GM18870 (cell line): ENCODE measurements around the gene EEF2.
"Not testable (repeated sequence)": the region's sequence is repeated elsewhere in the genome, so short reads cannot be mapped to it uniquely, and the experiment has no call there.

ENCODE experiments used
- ATAC-seq: cut with Tn5 transposase; IDR thresholded peaks from one replicate; pipeline ENCODE4 v1.9.1; 2021; ENCODE audit warnings: moderate library complexity; ENCODE audit not compliant: unreplicated experiment

EEF2 gene

DNA sequence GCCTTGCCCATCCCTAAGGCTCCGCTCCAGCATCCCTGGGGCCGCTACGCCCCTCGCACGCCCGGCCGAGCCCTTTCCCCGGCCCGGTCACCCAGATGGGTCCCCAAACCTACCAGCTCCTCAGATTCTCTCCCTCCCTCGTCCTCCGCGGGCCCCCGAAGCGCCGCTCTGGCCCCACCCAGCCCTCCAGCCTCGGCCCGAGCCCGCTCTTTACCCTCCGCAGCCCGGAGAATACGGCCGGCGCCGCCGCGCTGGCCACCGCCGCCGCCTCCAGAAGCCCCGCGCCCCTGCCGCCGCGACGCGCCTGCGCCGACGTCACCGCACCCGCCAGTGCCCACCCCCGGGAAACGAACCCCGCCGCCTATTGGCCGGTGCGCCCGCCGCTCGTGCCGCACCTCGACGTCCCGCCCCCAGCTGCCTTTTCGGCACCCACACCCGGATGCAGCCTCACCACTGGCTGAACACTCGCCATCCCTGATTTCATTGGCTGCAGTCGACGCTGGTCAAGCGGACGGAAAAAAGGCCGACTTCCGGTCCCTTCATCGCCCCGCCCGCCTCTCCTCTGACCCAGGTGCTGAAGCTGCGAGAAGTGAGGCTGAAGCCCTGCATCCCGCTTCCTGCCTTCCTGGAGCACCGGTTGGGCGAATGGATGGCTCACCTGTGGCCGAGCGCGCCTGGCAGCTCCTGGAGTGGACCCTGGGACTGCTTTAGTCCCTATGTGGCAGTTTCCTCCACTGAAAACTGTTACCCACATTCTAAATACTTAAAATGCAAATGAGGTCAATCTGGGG is 14.3 kb downstream of the EEF2 start, which contains the start of gene DAPK3:
Gene DAPK3 (minus strand): TSS at position 292 of the 791 bp plus-strand sequence. CDS start 1,364 bp downstream, outside the sequence.
- ATAC-seq, result peak; percentile 72

DNA sequence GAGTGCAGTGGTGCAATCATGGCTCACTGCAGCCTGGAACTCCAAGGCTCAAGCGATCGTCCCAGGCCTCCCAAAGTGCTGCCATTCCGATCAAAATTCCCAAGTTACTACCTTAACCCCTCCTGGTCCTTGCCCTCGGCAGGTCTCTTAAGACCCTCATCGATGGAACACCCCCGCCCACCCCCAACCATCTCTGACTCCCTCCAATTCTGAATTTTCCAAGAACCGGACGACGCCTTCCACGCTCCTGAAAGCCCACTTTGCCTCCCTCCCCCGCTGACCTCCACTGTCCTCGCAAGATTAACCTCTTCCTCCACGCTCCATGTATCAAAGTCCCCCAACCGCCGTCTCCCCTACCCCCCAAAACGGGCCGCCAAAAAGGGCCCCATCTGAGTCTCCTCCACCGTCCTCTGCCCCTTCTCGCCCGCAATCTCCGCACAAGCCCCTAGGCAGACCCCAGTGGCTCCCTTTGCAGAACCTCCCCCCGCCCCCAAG is 14.9 kb downstream of the EEF2 start:
- ATAC-seq, result no peak

DNA sequence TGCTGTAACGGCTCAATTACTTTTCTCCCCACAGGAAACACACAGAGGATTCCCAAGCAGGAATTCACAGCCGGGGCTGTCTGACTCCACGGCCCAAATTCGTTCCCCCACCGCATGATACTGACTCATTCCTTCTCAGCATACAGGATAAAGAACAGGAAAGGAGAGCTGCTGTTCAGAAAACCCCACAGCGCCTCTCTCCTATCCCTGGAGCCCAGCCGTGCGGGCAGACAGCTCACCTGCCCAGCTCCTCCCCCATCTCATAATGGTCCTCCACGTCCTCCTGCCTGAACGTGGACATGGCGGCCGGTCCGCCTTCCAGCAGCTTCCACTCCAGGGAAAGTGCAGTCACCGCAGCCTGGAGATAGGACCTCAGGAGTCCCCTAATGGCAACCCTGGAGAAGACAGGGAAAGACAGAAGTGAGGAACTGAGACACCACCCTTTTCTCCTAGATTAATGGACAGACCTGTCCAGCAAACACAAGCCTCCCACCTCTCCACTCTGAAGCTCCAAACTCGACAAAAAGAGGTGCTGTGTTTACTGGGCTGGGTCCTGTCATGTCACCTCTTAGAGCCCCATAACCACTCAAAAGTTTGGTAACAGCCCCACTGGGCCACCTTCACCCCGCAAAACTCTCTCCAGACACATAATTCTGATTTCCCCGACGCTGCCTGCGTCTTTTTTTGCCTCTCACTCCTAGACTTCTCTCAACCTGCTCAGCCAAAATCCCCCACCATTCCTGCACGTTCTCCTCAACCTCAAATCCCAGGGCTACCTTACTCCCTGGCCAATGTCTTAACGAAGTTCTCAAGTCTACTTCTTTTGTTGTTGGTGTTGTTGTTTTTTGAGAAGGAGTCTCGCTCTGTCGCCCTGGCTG is 15.6 kb downstream of the EEF2 start:
- no peak for ATAC-seq

DNA sequence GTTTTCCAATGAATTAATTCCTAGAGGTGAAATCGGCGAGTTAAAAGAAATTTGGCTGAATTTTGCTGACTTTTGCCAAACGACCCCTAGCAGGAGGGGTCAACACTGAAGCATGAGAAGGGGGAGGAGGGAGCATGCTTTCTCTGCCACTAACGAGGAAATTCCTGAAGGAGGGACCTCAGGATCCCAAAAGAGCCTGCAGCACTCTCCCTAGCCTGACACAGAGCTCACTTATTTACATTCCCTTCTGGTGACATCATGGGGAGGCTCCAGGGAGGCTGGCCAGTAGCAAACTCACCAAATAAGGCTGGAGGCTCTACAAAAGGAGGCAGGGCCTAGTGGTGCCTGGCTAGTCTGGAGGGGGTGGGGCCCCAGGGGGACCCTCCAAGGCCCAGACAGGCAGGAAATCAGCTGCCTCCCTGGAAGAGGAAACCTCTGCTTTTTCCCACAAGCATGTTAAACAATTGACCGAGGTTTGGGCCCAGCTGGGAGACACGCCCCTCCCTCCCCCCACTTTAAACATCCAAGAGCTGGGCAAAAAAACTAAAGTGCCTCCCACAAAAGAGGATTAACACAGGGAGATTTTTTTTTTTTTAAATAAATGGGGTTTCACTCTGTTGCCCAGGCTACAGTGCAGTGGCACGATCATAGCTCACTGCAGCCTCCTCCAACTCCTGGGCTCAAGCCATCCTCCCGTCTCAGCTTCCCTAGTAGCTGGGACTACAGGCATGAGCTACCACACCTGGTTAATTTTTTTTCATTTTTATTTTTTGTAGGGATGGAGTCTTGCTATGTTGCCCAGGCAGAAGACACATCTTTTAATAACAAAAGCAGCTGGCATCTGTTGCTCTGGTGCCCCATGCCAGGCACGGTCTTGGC is 16.5 kb downstream of the EEF2 start:
- no peak for ATAC-seq

DNA sequence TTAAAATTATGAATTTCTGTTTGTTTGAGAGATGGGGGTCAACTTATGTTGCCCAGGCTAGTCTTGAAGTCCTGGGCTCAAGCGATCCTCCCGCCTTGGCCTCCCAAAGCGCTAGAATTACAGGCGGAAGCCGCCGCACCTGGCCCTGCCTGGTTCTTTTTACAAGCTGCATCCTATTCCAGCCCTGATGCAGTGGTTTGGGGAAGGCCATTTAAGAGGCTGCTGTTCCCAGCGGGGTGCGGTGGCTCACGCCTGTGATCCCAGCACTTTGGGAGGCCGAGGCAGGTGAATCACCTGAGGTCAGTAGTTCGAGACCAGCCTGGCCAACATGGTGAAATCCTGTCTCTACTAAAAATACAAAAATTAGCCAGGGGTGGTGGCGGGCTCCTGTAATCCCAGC is 17.3 kb downstream of the EEF2 start:
- not testable (repeated sequence) for ATAC-seq

DNA sequence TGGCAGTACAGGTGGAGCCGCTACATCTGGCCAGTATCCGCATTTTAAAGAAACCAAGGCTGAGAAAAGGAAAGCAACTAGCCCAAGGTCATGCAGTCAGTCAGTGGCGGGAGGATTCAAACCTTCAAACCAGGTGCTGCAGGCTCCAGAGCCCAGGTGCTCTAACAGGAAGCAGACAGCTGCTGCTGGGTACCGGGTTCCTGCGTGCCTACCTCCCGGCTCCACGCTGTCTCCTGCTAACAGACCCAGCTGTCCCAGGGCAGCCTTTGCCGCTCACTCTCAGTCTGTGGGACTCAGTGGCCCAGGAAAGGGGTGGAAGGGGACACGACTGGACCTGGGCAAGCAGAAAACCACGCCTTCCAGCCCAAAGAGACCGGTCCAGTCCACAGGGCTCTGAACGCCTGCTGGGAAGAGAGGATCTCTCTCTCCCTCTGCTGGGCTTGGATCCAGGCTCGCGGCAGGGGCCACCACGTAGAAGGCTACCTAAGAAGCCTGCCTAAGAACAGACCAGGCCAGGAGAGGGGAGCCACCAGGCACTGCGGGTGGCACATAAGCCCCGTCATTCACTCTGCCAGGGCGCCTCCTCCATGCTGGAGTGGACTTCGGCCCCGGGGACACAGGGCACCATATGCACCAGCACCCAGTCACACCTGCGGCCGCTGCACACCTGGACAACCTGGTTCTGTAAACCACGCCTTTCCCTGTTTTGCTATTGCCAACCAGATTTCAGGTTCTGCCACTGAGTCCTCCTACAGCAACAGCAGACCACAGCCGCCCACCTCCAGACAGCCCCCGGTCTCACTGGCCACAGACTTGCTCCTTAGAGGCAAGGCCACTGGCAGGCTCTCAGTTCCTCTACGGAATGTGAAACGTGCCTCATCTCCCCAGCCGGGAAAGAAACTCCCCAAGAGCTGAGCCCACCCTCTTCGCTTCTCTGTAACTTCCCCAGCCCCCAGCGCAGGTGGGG is 18.9 kb downstream of the EEF2 start:
- no peak for ATAC-seq

DNA sequence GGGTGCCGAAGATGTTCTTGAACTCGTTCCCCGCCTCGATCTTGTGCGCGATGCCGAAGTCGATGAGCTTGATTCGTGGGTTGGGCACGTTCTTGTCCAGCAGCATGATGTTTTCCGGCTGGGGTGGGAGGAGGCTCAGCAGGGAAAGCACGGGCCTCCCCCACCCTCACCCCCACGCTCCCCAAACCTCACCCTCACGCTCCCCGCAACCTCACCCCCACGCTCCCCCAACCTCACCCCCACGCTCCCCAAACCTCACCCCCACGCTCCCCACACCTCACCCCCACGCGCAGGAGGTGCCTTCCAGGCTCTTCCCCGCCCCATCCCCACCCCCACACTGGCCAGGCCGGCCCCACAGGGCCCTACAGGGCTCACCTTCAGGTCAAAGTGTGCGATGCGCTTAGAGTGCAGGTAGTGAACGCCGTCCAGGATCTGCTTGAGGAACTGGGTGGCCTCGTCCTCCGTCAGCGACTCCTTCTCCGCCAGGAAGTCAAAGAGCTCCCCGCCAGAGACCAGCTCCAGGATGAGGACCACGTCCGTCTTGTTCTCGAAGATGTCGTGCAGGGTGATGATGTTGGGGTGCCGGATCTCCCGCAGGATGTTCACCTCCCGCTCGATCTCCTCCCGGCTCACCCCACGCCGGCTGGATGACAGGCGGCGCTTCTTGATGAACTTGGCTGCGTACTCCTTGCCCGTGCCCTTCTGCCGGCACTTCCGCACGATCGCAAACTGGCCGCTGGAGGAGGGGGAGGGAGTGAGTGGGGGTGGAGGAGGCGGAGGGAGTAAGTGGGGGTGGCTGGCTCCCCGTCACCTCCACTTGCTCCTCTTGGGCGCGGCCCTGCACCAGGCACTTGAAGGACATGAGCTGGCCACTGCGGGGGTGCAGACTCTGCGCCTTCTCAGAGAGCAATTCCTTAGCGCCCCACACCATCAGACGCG is 20.7 kb downstream of the EEF2 start:
- ATAC-seq, result no peak

DNA sequence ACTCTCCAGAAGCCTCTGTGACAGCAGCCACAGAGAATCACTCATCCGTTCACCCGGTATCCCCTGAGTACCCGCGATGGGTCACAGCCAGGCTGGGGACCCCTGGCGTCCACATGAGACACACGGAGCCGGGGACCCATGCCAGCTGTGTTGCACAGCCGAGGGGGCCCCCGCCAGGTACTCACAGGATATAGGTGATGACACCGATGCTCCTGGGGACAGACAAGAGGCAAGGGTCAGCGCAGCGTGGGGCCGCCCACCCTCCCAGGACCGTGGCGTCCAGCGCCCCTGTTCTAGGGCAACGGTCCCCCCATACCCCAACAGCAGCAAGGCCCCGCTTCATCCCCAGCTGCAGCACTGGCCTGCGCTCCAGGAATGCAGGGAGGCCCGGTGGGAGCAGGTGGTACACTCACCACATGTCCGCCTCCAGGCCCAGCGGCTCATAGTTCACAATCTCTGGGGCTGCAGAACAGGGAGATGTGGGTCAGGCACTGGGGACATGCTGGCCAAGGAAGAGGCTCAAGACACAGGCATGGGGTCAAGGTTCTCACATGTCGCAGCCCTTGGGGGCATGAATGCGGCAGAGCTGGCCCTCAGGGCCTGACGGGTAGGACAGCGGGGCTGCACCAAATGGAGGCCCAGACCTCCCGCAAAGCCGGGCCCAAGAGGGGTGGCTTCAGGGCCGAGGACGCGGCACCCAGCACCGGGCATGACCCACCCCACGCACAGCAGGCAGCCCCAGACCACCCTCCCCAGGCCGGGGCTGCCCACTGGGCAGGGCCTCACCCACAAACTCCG is 21.6 kb downstream of the EEF2 start:
- ATAC-seq, result no peak

DNA sequence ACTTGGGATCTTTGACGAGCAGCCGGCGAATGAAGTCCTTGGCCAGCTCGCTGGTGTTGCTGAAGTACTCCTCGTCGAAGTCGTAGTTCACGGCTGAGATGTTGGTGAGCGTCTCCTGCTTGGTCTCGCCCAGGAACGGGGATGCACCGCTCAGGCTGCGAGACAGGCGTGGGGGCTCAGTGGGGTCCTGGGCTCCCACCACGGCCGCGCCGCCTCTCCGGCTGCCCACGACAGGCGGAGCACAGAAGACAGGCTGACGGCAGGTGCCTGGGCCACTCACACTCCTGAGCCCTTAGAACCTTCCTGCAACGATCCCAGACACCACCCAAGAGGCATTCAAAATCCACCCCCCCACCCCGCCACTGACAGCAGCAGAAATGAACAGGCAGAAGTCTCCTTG is 24.3 kb downstream of the EEF2 start:
- no peak for ATAC-seq

DNA sequence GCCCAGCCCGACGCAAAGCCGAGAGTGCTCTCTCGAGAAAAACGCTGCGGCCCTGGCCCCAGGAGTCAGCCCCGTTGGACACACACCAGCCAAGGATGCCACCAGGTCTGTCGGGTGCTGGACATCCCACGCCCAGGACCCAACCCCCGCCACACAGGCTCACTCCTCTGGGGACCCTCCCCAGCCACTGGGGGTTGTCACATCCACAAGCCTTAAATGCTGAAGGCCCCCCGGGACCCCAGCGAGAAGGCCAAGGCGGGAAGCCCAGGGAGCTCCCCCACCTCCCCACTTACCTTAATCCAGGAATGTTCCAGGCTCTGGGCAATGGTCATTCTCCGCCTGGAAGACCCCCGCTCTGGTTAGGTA is 25.5 kb downstream of the EEF2 start:
- ATAC-seq, result no peak

DNA sequence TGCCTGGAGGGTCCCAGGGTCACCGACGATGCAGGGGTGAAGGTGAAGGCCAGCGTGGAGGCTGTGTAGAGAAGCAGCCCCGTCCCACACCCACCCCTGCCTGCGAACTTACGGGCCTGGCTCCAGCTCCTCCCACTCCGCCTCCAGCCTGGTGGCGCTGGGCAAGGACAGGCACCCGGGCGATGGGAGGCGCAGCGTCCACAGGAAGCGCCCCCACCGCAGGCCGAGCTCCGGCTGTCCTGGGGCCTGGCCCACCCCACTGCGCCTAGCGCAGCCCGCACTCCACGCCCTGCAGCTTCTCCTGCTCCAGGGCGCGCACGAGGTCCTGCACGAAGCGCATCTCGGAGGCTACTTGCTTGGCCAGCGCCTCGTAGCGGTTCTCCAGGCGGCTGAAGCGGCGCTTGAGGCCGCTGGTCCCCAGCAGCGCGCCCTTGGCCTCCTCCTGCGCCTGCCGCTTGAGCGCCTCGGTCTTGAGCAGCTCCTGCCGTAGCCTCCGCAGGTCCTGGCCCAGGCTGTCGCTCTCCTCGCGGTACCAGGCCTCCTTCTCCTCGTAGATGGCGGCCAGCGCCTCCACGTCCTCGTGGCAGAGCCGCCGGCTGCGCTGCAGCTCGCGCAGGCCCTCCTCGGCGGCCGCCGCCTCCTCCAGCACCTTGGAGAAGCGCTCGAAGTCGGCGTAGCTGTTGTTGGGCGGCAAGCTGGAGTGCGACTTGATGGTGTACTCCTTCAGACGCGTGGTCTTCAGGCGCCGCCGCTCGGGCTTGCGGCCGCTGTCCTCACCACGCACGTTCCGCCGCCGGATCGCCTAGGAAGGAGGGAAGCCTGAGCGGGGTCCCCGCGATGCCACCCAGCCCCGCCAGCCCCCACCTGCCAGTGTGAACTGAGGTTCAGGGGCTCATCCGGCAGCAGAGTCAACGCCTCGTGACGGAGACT is 26.2 kb downstream of the EEF2 start:
- ATAC-seq, result no peak

DNA sequence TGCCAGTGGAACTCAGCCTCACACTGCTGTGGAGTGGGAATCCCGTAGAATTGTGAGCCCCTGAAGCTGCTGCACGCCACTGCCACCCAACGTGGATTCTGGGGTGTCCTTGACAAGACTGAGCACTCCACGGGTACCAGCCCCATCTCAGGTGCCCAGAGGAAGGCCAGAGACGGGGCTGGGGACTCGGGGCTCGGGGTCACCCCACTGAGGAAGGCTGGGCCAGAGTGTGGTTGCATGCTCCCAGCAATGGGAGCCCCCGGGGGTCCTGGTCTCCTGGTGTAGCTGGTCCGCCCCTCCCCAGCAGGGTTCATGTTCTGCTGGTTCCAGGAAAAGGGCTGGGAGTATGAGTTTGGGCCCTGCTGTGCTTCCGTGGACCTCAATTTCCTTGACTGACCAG is 29.6 kb downstream of the EEF2 start:
- ATAC-seq, result no peak

DNA sequence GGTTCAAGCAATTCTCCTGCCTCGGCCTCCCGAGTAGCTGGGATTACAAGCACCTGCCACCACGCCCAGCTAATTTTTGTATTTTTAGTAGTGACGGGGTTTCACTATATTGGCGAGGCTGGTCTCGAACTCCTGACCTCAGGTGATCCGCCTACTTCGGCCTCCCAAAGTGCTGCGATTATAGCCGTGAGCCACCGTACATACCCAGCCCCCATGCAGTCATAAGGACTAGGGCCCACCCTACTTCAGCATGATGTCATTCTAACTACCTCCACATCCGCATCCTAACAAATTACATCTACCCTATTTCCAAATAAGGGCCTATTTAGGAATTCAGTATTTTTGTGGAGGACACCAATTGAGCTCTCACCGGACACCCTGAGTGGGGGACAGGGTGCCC is 30.0 kb downstream of the EEF2 start:
- ATAC-seq, result not testable (repeated sequence)

DNA sequence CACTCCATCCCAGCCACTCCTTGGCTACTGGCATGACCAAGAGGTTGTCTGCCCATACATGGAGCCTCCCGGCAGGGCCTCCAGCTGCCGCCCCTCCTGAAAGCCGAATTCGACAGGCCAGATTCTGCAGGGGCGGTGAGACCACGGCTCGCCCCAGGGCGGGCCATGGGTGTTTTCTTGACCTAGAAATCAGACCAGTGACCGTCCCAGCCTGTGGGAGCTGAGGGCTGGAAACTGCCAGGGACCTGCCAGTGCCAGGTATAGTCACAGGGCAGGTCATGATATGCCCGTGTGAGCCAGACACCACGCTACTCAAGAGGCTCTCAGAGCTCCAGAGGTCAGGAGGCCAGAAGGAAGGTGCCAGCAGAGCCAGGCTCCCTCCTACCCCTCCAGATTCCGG is 31.2 kb downstream of the EEF2 start:
- no peak for ATAC-seq

DNA sequence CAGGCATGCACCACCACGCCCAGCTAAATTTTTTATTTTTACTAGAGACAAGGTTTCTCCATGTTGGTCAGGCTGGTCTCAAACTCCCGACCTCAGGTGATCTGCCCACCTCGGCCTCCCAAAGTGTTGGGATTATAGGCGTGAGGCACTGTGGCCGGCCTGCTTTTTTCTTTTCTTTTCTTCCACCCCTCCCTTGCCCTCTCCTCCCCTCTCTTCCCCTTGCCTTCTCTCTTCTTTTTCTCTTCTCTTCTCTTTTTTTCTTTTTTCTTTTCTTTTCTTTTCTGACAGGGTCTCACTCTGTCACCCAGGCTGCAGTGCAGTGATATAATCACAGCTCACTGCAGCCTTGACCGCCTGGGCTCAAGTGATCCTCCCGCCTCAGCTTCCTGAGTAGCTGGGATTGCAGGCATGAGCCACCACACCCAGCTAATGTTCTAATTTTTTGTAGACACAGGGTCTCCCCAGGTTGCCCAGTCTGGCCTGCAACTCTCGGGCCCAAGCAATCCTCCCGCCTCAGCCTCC is 32.4 kb downstream of the EEF2 start:
- ATAC-seq, result not testable (repeated sequence)
